GM23338 (cell line): ENCODE data around the gene CACNA2D3. TPM values are rescaled to one million over a fixed set of nuclear protein-coding genes. Genes with fewer than 3 reads are reported as not detected.

ENCODE experiments used
- ATAC-seq: fragments of 200-7000 bp; cut with Tn5 transposase; 3 replicates; pipeline ENCODE4 v1.9.1; 2020
- DNase-seq: peaks from one replicate; pipeline ENCODE4 v3.0.0-alpha.2; 2015; ENCODE audit warnings: low spot score
- H2AFZ ChIP-seq: fragments of 200-600 bp; sonication (generic); 2 replicates; pipeline ENCODE4 v1.8.0; 2016; ENCODE audit warnings: antibody characterized with exemption, mild to moderate bottlenecking, moderate library complexity
- H3F3A ChIP-seq: fragments of 200-600 bp; sonication (generic); replicated peaks from 2 replicates; pipeline ENCODE4 v1.8.0; 2017; ENCODE audit warnings: antibody characterized with exemption, mixed run types, low read depth
- H3K27ac ChIP-seq: fragments of 200-600 bp; sonication (generic); 2 replicates; pipeline ENCODE4 v1.6.1; 2016; ENCODE audit warnings: low read depth
- H3K27me3 ChIP-seq: fragments of 200-600 bp; sonication (generic); 2 replicates; pipeline ENCODE4 v1.8.0; 2016; ENCODE audit warnings: mild to moderate bottlenecking, mixed run types, moderate library complexity; ENCODE audit not compliant: insufficient read depth
- H3K36me3 ChIP-seq: fragments of 200-600 bp; sonication (generic); 2 replicates; pipeline ENCODE4 v1.8.0; 2016; ENCODE audit warnings: mild to moderate bottlenecking; ENCODE audit not compliant: insufficient read depth
- H3K4me1 ChIP-seq: fragments of 200-600 bp; sonication (generic); 2 replicates; pipeline ENCODE4 v1.8.0; 2016; ENCODE audit warnings: mild to moderate bottlenecking, moderate library complexity; ENCODE audit not compliant: insufficient read depth
- H3K4me2 ChIP-seq: fragments of 200-600 bp; sonication (generic); 2 replicates; pipeline ENCODE4 v1.7.1; 2017; ENCODE audit warnings: mixed run types
- H3K4me3 ChIP-seq: fragments of 200-600 bp; sonication (generic); 2 replicates; pipeline ENCODE4 v1.6.1; 2016; ENCODE audit warnings: mixed run types
- H3K79me2 ChIP-seq: fragments of 200-600 bp; sonication (generic); replicated peaks from 2 replicates; pipeline ENCODE4 v1.8.0; 2017; ENCODE audit warnings: mild to moderate bottlenecking; ENCODE audit not compliant: insufficient read depth
- H3K9me2 ChIP-seq: fragments of 200-600 bp; sonication (generic); 2 replicates; pipeline ENCODE4 v1.8.0; 2017; ENCODE audit not compliant: insufficient read depth
- H4K20me1 ChIP-seq: fragments of 200-600 bp; sonication (generic); replicated peaks from 2 replicates; pipeline ENCODE4 v1.8.0; 2017; ENCODE audit warnings: mild to moderate bottlenecking; ENCODE audit not compliant: insufficient read depth
- H3K27ac Mint-ChIP-seq: 2 replicates; pipeline ENCODE4 v1.8.0; 2020; ENCODE audit warnings: inconsistent platforms, mild to moderate bottlenecking, moderate library complexity, mixed read lengths
- H3K27me3 Mint-ChIP-seq: 3 replicates; pipeline ENCODE4 v1.8.0; 2022; ENCODE audit warnings: low read depth, mild to moderate bottlenecking, moderate library complexity, mixed read lengths, inconsistent platforms; ENCODE audit not compliant: insufficient read depth, poor library complexity
- H3K36me3 Mint-ChIP-seq: 3 replicates; pipeline ENCODE4 v1.8.0; 2021; ENCODE audit warnings: low read depth, mild to moderate bottlenecking, inconsistent platforms, moderate library complexity, mixed read lengths
- H3K4me1 Mint-ChIP-seq: 3 replicates; pipeline ENCODE4 v1.8.0; 2020; ENCODE audit warnings: mild to moderate bottlenecking, inconsistent platforms, mixed read lengths
- H3K4me3 Mint-ChIP-seq: 3 replicates; pipeline ENCODE4 v1.8.0; 2021; ENCODE audit warnings: moderate library complexity, mild to moderate bottlenecking, inconsistent platforms, mixed read lengths
- H3K9me3 Mint-ChIP-seq: 3 replicates; pipeline ENCODE4 v1.8.0; 2020; ENCODE audit warnings: moderate library complexity, mild to moderate bottlenecking, inconsistent platforms, mixed read lengths
- CREB1 ChIP-seq: fragments of 250-450 bp; sonication (Bioruptor Pico); IDR thresholded peaks from 2 replicates; pipeline ENCODE4 v1.5.0; 2020; ENCODE audit warnings: low read depth, mild to moderate bottlenecking, moderate library complexity
- EZH2 ChIP-seq: fragments of 200-600 bp; sonication (generic); IDR thresholded peaks from one replicate; pipeline ENCODE4 v1.8.0; 2017; ENCODE audit warnings: antibody characterized with exemption, mild to moderate bottlenecking, low read depth; ENCODE audit not compliant: unreplicated experiment
- EZH2phosphoT487 ChIP-seq: fragments of 200-600 bp; sonication (generic); IDR thresholded peaks from one replicate; pipeline ENCODE4 v1.8.1; 2018; ENCODE audit warnings: antibody characterized with exemption; ENCODE audit not compliant: unreplicated experiment
- NANOG ChIP-seq: IDR thresholded peaks from 2 replicates; pipeline ENCODE4 v1.6.1; 2016; ENCODE audit warnings: antibody characterized with exemption, borderline replicate concordance
- POLR2AphosphoS5 ChIP-seq: IDR thresholded peaks from 2 replicates; pipeline ENCODE4 v1.6.1; 2016; ENCODE audit warnings: antibody characterized with exemption, low read depth
- REST ChIP-seq: IDR thresholded peaks from one replicate; pipeline ENCODE4 v1.6.1; 2018; ENCODE audit warnings: antibody characterized with exemption; ENCODE audit not compliant: unreplicated experiment
- STAT1 ChIP-seq: IDR thresholded peaks from one replicate; pipeline ENCODE4 v1.6.1; 2016; ENCODE audit warnings: antibody characterized with exemption; ENCODE audit not compliant: unreplicated experiment
- ZNF114 ChIP-seq: fragments of 250-450 bp; sonication (Bioruptor Pico); IDR thresholded peaks from 2 replicates; pipeline ENCODE4 v1.5.0; 2020; ENCODE audit warnings: mild to moderate bottlenecking, moderate library complexity
- ZNF331 ChIP-seq: fragments of 250-450 bp; sonication (Bioruptor Pico); IDR thresholded peaks from 2 replicates; pipeline ENCODE4 v1.5.0; 2020; ENCODE audit warnings: low read depth, mild to moderate bottlenecking, moderate library complexity
- polyA plus RNA-seq: library from polyadenylated mRNA; unstranded; fragments of >200 nt; fragmentation: Nextera tagmentation; extraction: Ambion mirVana; gene quantifications from 2 replicates; pipeline ENCODE4 v1.2.1, GENCODE V29; 2016
- total RNA-seq: library from RNA; depleted of rRNA; stranded (reverse); fragments of >200 nt; shearing (Covaris generic); gene quantifications from 2 replicates; pipeline ENCODE4 v1.2.3, GENCODE V29; 2014
- TF ChIP-seq, protein P1 (sequence below), 2 experiments: fragments of 200-600 bp in 1 of 2; sonication (generic) in 1 of 2; conservative IDR thresholded peaks; 2 replicates each; pipeline versions ENCODE4 v1.5.1 to v1.6.1; 2016 to 2017; ENCODE audit warnings: antibody characterized with exemption in 2 of 2, low read depth in 2 of 2, mild to moderate bottlenecking in 2 of 2, moderate library complexity in 1 of 2
- TF ChIP-seq, protein P2 (sequence below): fragments of 250-450 bp; sonication (Bioruptor Pico); IDR thresholded peaks from 2 replicates; pipeline ENCODE4 v1.5.0; 2020; ENCODE audit warnings: mild to moderate bottlenecking, moderate library complexity

Gene CACNA2D3
- total and polyA plus RNA-seq, 2 experiments from 2014 or later: 2.2 to 2.3 TPM

DNA sequence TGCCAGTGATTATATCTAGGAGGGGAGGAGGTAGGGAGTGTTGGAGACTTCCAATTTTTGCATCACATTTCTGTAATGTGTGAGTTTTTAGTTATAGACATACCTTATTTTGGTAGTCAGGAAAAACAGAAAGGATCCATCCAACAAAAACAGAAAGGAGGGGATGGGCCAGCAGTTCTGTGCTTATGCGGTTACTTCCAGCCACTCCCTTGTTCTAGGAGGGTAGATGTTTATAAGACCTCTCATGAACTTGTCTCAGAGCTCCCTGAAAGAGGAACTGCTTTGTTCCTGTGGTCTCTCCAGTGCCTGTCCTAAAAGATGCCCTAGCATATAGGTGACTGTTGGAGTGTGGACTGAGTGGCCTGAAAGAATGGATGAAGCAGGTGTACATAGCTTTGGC is 323.3 kb downstream of the CACNA2D3 start:
- Histone ChIP-seq H3K27me3 (no peaks in the 10 kb centered on the region), H3K79me2 (no peaks in the 10 kb centered on the region), H3K36me3 (no peaks in the 10 kb centered on the region), H3K4me3 (no peak overlapping the region), H2AFZ (no peak overlapping the region), H3F3A (no peaks in the 10 kb centered on the region), H3K9me2 (peaks cover 7% of the 10 kb centered on the region), H4K20me1 (no peaks in the 10 kb centered on the region), H3K4me1 (no peaks in the 10 kb centered on the region), H3K27ac (no peak overlapping the region), H3K4me2 (no peak overlapping the region)
- H3K27me3 Mint-ChIP-seq: peaks cover 3% of the 10 kb centered on the region
- TF ChIP-seq EZH2phosphoT487 (no peak), EZH2 (no peak), NANOG (no peak)
- no peak overlapping the region for H3K4me3 Mint-ChIP-seq
- no peaks in the 10 kb centered on the region for H3K4me1 Mint-ChIP-seq
- DNase-seq (no peak), ATAC-seq (no peak)
- no peaks in the 10 kb centered on the region for H3K9me3 Mint-ChIP-seq
- no peak overlapping the region for H3K27ac Mint-ChIP-seq
- H3K36me3 Mint-ChIP-seq: no peaks in the 10 kb centered on the region

DNA sequence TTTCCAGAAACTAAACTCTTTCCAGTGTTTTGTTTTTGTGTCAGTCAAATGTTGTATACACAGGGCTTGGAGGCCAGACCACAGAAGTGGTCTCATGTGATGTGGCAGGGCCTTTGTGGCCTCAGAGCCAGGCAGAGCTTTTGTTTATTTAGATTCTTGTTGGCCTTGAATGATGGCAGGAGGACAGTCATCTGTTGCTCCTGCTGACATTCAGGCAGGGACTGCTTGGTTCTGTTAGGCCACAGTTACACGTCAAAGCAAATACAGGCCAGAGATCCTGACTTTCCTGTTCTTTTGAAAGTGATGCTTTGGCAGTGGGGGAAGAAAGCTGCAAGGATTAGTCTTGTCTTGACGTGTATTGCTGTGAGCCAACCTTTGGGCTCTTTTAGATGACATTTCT is 325.1 kb downstream of the CACNA2D3 start:
- Mint-ChIP-seq H3K27me3 (peaks cover 3% of the 10 kb centered on the region), H3K27ac (no peak overlapping the region), H3K9me3 (no peaks in the 10 kb centered on the region), H3K4me3 (no peak overlapping the region), H3K36me3 (no peaks in the 10 kb centered on the region), H3K4me1 (no peaks in the 10 kb centered on the region)
- Histone ChIP-seq H2AFZ (no peak overlapping the region), H3K27ac (no peak overlapping the region), H3K4me2 (no peak overlapping the region), H3K4me1 (no peaks in the 10 kb centered on the region), H3K9me2 (peaks cover 7% of the 10 kb centered on the region), H3K27me3 (no peaks in the 10 kb centered on the region), H3K36me3 (no peaks in the 10 kb centered on the region), H3K79me2 (no peaks in the 10 kb centered on the region), H4K20me1 (no peaks in the 10 kb centered on the region), H3K4me3 (no peak overlapping the region), H3F3A (no peaks in the 10 kb centered on the region)
- ATAC-seq: no peak
- DNase-seq: no peak
- TF ChIP-seq CREB1 (CRISPR knock-in tag): no peak
- no peak for TF ChIP-seq POLR2AphosphoS5
- TF ChIP-seq NANOG: no peak
- TF ChIP-seq REST: no peak
- TF ChIP-seq, protein P1, sequence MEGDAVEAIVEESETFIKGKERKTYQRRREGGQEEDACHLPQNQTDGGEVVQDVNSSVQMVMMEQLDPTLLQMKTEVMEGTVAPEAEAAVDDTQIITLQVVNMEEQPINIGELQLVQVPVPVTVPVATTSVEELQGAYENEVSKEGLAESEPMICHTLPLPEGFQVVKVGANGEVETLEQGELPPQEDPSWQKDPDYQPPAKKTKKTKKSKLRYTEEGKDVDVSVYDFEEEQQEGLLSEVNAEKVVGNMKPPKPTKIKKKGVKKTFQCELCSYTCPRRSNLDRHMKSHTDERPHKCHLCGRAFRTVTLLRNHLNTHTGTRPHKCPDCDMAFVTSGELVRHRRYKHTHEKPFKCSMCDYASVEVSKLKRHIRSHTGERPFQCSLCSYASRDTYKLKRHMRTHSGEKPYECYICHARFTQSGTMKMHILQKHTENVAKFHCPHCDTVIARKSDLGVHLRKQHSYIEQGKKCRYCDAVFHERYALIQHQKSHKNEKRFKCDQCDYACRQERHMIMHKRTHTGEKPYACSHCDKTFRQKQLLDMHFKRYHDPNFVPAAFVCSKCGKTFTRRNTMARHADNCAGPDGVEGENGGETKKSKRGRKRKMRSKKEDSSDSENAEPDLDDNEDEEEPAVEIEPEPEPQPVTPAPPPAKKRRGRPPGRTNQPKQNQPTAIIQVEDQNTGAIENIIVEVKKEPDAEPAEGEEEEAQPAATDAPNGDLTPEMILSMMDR (conservative IDR thresholded peaks at IDR 0.05; ENCODE audit: low read depth in 2 of 2): no peak
- TF ChIP-seq EZH2phosphoT487: no peak
- TF ChIP-seq EZH2: no peak
- no peak for TF ChIP-seq STAT1
- TF ChIP-seq ZNF331 (CRISPR knock-in tag): no peak
- no peak for TF ChIP-seq ZNF114 (CRISPR knock-in tag)
- TF ChIP-seq, protein P2, sequence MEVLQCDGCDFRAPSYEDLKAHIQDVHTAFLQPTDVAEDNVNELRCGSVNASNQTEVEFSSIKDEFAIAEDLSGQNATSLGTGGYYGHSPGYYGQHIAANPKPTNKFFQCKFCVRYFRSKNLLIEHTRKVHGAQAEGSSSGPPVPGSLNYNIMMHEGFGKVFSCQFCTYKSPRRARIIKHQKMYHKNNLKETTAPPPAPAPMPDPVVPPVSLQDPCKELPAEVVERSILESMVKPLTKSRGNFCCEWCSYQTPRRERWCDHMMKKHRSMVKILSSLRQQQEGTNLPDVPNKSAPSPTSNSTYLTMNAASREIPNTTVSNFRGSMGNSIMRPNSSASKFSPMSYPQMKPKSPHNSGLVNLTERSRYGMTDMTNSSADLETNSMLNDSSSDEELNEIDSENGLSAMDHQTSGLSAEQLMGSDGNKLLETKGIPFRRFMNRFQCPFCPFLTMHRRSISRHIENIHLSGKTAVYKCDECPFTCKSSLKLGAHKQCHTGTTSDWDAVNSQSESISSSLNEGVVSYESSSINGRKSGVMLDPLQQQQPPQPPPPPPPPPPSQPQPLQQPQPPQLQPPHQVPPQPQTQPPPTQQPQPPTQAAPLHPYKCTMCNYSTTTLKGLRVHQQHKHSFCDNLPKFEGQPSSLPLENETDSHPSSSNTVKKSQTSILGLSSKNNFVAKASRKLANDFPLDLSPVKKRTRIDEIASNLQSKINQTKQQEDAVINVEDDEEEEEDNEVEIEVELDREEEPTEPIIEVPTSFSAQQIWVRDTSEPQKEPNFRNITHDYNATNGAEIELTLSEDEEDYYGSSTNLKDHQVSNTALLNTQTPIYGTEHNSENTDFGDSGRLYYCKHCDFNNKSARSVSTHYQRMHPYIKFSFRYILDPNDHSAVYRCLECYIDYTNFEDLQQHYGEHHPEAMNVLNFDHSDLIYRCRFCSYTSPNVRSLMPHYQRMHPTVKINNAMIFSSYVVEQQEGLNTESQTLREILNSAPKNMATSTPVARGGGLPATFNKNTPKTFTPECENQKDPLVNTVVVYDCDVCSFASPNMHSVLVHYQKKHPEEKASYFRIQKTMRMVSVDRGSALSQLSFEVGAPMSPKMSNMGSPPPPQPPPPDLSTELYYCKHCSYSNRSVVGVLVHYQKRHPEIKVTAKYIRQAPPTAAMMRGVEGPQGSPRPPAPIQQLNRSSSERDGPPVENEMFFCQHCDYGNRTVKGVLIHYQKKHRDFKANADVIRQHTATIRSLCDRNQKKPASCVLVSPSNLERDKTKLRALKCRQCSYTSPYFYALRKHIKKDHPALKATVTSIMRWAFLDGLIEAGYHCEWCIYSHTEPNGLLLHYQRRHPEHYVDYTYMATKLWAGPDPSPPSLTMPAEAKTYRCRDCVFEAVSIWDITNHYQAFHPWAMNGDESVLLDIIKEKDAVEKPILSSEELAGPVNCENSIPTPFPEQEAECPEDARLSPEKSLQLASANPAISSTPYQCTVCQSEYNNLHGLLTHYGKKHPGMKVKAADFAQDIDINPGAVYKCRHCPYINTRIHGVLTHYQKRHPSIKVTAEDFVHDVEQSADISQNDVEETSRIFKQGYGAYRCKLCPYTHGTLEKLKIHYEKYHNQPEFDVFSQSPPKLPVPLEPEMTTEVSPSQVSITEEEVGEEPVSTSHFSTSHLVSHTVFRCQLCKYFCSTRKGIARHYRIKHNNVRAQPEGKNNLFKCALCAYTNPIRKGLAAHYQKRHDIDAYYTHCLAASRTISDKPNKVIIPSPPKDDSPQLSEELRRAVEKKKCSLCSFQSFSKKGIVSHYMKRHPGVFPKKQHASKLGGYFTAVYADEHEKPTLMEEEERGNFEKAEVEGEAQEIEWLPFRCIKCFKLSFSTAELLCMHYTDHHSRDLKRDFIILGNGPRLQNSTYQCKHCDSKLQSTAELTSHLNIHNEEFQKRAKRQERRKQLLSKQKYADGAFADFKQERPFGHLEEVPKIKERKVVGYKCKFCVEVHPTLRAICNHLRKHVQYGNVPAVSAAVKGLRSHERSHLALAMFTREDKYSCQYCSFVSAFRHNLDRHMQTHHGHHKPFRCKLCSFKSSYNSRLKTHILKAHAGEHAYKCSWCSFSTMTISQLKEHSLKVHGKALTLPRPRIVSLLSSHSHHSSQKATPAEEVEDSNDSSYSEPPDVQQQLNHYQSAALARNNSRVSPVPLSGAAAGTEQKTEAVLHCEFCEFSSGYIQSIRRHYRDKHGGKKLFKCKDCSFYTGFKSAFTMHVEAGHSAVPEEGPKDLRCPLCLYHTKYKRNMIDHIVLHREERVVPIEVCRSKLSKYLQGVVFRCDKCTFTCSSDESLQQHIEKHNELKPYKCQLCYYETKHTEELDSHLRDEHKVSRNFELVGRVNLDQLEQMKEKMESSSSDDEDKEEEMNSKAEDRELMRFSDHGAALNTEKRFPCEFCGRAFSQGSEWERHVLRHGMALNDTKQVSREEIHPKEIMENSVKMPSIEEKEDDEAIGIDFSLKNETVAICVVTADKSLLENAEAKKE (CRISPR knock-in tag): no peak
